H9 (cell line): ENCODE measurements around the gene NAB2. TPM values are rescaled to one million over a fixed set of nuclear protein-coding genes. Genes with fewer than 3 reads are reported as not detected.

Source experiments
- DNase-seq: peaks from one replicate; pipeline ENCODE4 v3.0.0-alpha.2; 2017
- H2AFZ ChIP-seq: one replicate; pipeline ENCODE4 v1.6.1; 2013; ENCODE audit warnings: mild to moderate bottlenecking, low read length, control low read depth, moderate library complexity
- H2AK5ac ChIP-seq: 2 replicates; pipeline ENCODE4 v1.6.1; 2013; ENCODE audit warnings: low read length, control low read depth, mixed read lengths; ENCODE audit not compliant: insufficient read length
- H2BK120ac ChIP-seq: one replicate; pipeline ENCODE4 v1.6.1; 2013; ENCODE audit warnings: low read depth, mild to moderate bottlenecking, low read length, control low read depth, inconsistent platforms; ENCODE audit not compliant: poor library complexity, severe bottlenecking
- H2BK12ac ChIP-seq: 2 replicates; pipeline ENCODE4 v1.6.1; 2013; ENCODE audit warnings: low read length, control low read depth, mixed read lengths, low read depth; ENCODE audit not compliant: insufficient read length
- H2BK15ac ChIP-seq: 2 replicates; pipeline ENCODE4 v1.6.1; 2013; ENCODE audit warnings: low read depth, low read length, control low read depth
- H2BK20ac ChIP-seq: one replicate; pipeline ENCODE4 v1.6.1; 2013; ENCODE audit warnings: low read depth, mild to moderate bottlenecking, low read length, control low read depth, inconsistent platforms; ENCODE audit not compliant: poor library complexity, severe bottlenecking
- H2BK5ac ChIP-seq: 2 replicates; pipeline ENCODE4 v1.6.1; 2013; ENCODE audit warnings: low read length, control low read depth, mixed read lengths; ENCODE audit not compliant: insufficient read length
- H3K14ac ChIP-seq: 2 replicates; pipeline ENCODE4 v1.6.1; 2013; ENCODE audit warnings: low read length, control low read depth; ENCODE audit not compliant: insufficient read depth
- H3K18ac ChIP-seq: 2 replicates; pipeline ENCODE4 v1.6.1; 2013; ENCODE audit warnings: low read depth, mild to moderate bottlenecking, mixed read lengths, low read length, control low read depth; ENCODE audit not compliant: insufficient read length
- H3K23ac ChIP-seq: 2 replicates; pipeline ENCODE4 v1.6.1; 2013; ENCODE audit warnings: low read length, control low read depth, mixed read lengths, low read depth; ENCODE audit not compliant: insufficient read length
- H3K23me2 ChIP-seq: 2 replicates; pipeline ENCODE4 v1.6.1; 2013; ENCODE audit warnings: low read depth, mild to moderate bottlenecking, mixed read lengths, low read length, control low read depth; ENCODE audit not compliant: insufficient read length, poor library complexity, severe bottlenecking
- H3K27ac ChIP-seq: 2 replicates; pipeline ENCODE4 v1.5.1; 2013; ENCODE audit warnings: low read length, control low read depth, mixed read lengths, low read depth; ENCODE audit not compliant: insufficient read length
- H3K27me3 ChIP-seq: 2 replicates; pipeline ENCODE4 v1.6.1; 2013; ENCODE audit warnings: low read length, control low read depth, inconsistent platforms; ENCODE audit not compliant: insufficient read depth
- H3K4ac ChIP-seq: 2 replicates; pipeline ENCODE4 v1.6.1; 2013; ENCODE audit warnings: low read depth, mild to moderate bottlenecking, control low read depth, inconsistent platforms, low read length, moderate library complexity
- H3K4me1 ChIP-seq: 2 replicates; pipeline ENCODE4 v1.6.1; 2013; ENCODE audit warnings: low read length, control low read depth, inconsistent platforms; ENCODE audit not compliant: insufficient read depth
- H3K4me2 ChIP-seq: 2 replicates; pipeline ENCODE4 v1.6.1; 2013; ENCODE audit warnings: low read length, control low read depth, mixed read lengths; ENCODE audit not compliant: insufficient read length, insufficient read depth
- H3K56ac ChIP-seq: 2 replicates; pipeline ENCODE4 v1.6.1; 2013; ENCODE audit warnings: low read depth, mild to moderate bottlenecking, mixed read lengths, low read length, control low read depth; ENCODE audit not compliant: insufficient read length
- H3K79me1 ChIP-seq: 2 replicates; pipeline ENCODE4 v1.6.1; 2013; ENCODE audit warnings: low read depth, mild to moderate bottlenecking, moderate library complexity, low read length, control low read depth, inconsistent platforms; ENCODE audit not compliant: insufficient read depth, poor library complexity, severe bottlenecking
- H3K79me2 ChIP-seq: 2 replicates; pipeline ENCODE4 v1.6.1; 2013; ENCODE audit warnings: low read length, control low read depth, inconsistent platforms; ENCODE audit not compliant: insufficient read depth
- H3K9ac ChIP-seq: 2 replicates; pipeline ENCODE4 v1.6.1; 2013; ENCODE audit warnings: low read length, control low read depth, mixed read lengths; ENCODE audit not compliant: insufficient read length; ENCODE audit errors: extremely low read depth
- H3K9me3 ChIP-seq: one replicate; pipeline ENCODE4 v1.6.1; 2013; ENCODE audit warnings: low read depth, low read length, inconsistent platforms; ENCODE audit not compliant: control insufficient read depth
- H3T11ph ChIP-seq: one replicate; pipeline ENCODE4 v1.6.1; 2013; ENCODE audit warnings: mild to moderate bottlenecking, low read length, control low read depth, inconsistent platforms
- H4K20me1 ChIP-seq: one replicate; pipeline ENCODE4 v1.6.1; 2013; ENCODE audit not compliant: control insufficient read depth, insufficient read length, insufficient read depth
- H4K5ac ChIP-seq: 2 replicates; pipeline ENCODE4 v1.6.1; 2013; ENCODE audit warnings: low read depth, mild to moderate bottlenecking, mixed read lengths, low read length, control low read depth; ENCODE audit not compliant: insufficient read length
- H4K8ac ChIP-seq: replicated peaks from 2 replicates; pipeline ENCODE4 v1.6.1; 2013; ENCODE audit warnings: low read length, control low read depth, mixed read lengths, low read depth; ENCODE audit not compliant: insufficient read length
- H4K91ac ChIP-seq: 2 replicates; pipeline ENCODE4 v1.6.1; 2013; ENCODE audit warnings: low read depth, mild to moderate bottlenecking, moderate library complexity, mixed read lengths, low read length, control low read depth; ENCODE audit not compliant: insufficient read length
- H3K27ac Mint-ChIP-seq, 3 experiments: 2 replicates in 2 of 3; 3 replicates in 1 of 3; pipeline ENCODE4 v1.8.0; 2020 to 2021; ENCODE audit warnings: mixed read lengths in 3 of 3, mild to moderate bottlenecking in 1 of 3, moderate library complexity in 1 of 3
- H3K27me3 Mint-ChIP-seq: 2 replicates; pipeline ENCODE4 v1.8.0; 2021; ENCODE audit warnings: low read depth, mild to moderate bottlenecking, moderate library complexity, mixed read lengths
- H3K36me3 Mint-ChIP-seq, 3 experiments: 2 replicates in 2 of 3; 3 replicates in 1 of 3; pipeline ENCODE4 v1.8.0; 2020 to 2021; ENCODE audit warnings: low read depth in 3 of 3, mixed read lengths in 3 of 3; ENCODE audit not compliant: insufficient read depth in 1 of 3
- H3K4me1 Mint-ChIP-seq, 2 experiments: 2 replicates each; pipeline ENCODE4 v1.8.0; 2020; ENCODE audit warnings: mixed read lengths in 2 of 2
- H3K4me3 Mint-ChIP-seq, 2 experiments: 2 replicates in 1 of 2; 3 replicates in 1 of 2; pipeline ENCODE4 v1.8.0; 2020 to 2021; ENCODE audit warnings: mild to moderate bottlenecking in 2 of 2, mixed read lengths in 2 of 2, moderate library complexity in 1 of 2
- H3K9me3 Mint-ChIP-seq, 2 experiments: 2 replicates in 1 of 2; 3 replicates in 1 of 2; pipeline ENCODE4 v1.8.0; 2020; ENCODE audit warnings: mild to moderate bottlenecking in 2 of 2, mixed read lengths in 2 of 2, moderate library complexity in 1 of 2
- WGBS: extraction: QIAGEN DNeasy Blood & Tissue Kit; methylation state at CpG from one replicate; pipeline ENCODE4 v1.1.7; 2013; ENCODE audit warnings: missing lambda C conversion rate, low lambda C conversion rate, mixed read lengths; ENCODE audit not compliant: insufficient read length; ENCODE audit errors: extremely low coverage; 5-methylcytosine and 5-hydroxymethylcytosine counted together
- total RNA-seq: library from RNA; stranded (reverse); gene quantifications from 2 replicates; pipeline ENCODE4 v1.2.1, GENCODE V29; 2021
- TF ChIP-seq, protein P1 (sequence below): fragments of 200-600 bp; sonication (generic); conservative IDR thresholded peaks from 3 replicates; pipeline ENCODE4 v1.8.0; 2021; ENCODE audit warnings: antibody characterized with exemption, mild to moderate bottlenecking

NAB2 gene
- total RNA-seq, 1 experiment from 2014 or later: 67.8 TPM

DNA sequence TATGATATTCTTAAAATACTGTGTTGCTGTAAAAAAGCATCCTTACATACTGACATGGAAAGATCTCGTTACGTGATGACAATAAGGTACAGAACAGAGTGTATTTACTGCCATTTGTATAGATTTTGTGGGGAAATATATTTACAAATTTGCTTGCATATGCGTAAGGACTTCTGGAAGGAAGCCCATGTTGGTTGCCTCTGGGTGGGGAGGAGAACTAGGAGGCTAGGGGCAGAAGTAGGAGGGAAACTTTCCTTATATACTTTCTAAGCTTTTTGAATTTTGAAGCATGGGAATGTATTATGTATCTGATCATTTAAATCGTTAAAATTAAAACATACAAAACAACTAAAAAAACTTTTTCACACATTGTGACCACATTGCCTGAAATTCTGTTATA lies 48.7 kb upstream of the NAB2 start:
- Histone ChIP-seq H3K4me1 (no peaks in the 10 kb centered on the region), H2BK120ac (no peak overlapping the region), H3K4ac (no peak overlapping the region), H3K23me2 (no peaks in the 10 kb centered on the region), H3K14ac (no peak overlapping the region), H2BK20ac (no peak overlapping the region), H3K27ac (no peak overlapping the region), H2BK12ac (no peak overlapping the region), H3K4me2 (no peak overlapping the region), H2AK5ac (no peak overlapping the region), H3K27me3 (no peaks in the 10 kb centered on the region), H3K18ac (no peak overlapping the region), H2BK15ac (no peak overlapping the region), H3K79me2 (no peaks in the 10 kb centered on the region), H3K56ac (no peak overlapping the region), H3K9ac (no peak overlapping the region), H2BK5ac (no peak overlapping the region), H3K23ac (no peak overlapping the region), H4K20me1 (no peaks in the 10 kb centered on the region), H3K9me3 (no peaks in the 10 kb centered on the region), H4K91ac (no peak overlapping the region), H3T11ph (no peak overlapping the region), H2AFZ (no peak overlapping the region), H4K5ac (no peak overlapping the region), H3K79me1 (no peaks in the 10 kb centered on the region), H4K8ac (no peak overlapping the region)
- no peak for DNase-seq
- no CpG with 5 or more reads among the region's 4 CpGs for WGBS
- H3K36me3 Mint-ChIP-seq: peaks cover 0 to 2% (median 0%) of the 10 kb centered on the region in 3 experiments; a peak in 2 of 7 replicates
- peaks cover 8% of the 10 kb centered on the region for H3K27me3 Mint-ChIP-seq
- no peaks in the 10 kb centered on the region for H3K9me3 Mint-ChIP-seq
- H3K27ac Mint-ChIP-seq: no peak overlapping the region
- H3K4me3 Mint-ChIP-seq: no peak overlapping the region
- H3K4me1 Mint-ChIP-seq: peaks cover 7% of the 10 kb centered on the region in 2 experiments
- TF ChIP-seq, protein P1, sequence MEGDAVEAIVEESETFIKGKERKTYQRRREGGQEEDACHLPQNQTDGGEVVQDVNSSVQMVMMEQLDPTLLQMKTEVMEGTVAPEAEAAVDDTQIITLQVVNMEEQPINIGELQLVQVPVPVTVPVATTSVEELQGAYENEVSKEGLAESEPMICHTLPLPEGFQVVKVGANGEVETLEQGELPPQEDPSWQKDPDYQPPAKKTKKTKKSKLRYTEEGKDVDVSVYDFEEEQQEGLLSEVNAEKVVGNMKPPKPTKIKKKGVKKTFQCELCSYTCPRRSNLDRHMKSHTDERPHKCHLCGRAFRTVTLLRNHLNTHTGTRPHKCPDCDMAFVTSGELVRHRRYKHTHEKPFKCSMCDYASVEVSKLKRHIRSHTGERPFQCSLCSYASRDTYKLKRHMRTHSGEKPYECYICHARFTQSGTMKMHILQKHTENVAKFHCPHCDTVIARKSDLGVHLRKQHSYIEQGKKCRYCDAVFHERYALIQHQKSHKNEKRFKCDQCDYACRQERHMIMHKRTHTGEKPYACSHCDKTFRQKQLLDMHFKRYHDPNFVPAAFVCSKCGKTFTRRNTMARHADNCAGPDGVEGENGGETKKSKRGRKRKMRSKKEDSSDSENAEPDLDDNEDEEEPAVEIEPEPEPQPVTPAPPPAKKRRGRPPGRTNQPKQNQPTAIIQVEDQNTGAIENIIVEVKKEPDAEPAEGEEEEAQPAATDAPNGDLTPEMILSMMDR: no peak
